ENCODE measurements around the gene METTL24. TPM values are rescaled to one million over a fixed set of nuclear protein-coding genes. Genes with fewer than 3 reads are reported as not detected.

The METTL24 gene
- total RNA-seq, 2 donors from 2014 or later: 0.96 to 3.0 TPM

DNA sequence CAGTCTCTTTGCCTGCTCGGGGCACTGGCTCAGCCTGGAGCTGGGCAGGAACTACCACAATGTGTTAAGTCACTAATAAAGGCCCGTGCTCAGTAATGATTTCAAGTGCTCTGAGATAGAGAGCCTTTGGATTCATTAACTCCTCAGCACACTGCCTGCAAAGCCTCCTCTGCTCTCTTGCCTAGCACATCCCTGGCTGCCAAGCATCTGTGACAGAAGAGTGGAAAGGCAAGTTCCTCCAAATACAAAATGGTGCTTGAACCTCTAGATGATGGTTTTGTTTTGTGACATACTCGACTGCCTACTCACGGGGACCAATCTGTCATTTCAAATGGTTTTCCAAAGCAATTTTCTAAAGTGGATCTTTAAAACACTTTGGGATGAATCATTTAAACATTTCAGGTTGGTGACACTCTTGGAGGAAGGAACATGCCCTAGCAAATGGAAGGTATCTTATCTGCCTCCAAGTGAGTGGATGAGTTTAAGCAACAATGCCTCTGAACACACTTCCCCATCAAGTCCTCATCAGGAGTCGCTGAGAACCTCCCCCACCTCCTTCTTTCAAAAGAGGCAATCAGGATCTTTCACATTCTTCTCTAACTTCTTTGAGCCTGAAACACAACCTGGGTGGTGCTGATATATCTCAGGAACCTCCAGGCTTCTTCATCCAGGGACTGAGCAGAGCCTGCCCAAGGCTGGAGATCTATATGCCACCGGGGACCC lies 35.8 kb downstream of the METTL24 start:
- Histone ChIP-seq H3K27ac (no peak overlapping the region), H3K4me1 (replicated peaks) (no peaks in the 10 kb centered on the region), H3K36me3 (no peaks in the 10 kb centered on the region), H3K9me3 (no peaks in the 10 kb centered on the region), H3K4me3 (no peak overlapping the region), H3K27me3 (replicated peaks; ENCODE audit: insufficient read depth) (no peaks in the 10 kb centered on the region)
- no peak for TF ChIP-seq POLR2A (IDR thresholded peaks at IDR 0.05)
- TF ChIP-seq, protein P1, sequence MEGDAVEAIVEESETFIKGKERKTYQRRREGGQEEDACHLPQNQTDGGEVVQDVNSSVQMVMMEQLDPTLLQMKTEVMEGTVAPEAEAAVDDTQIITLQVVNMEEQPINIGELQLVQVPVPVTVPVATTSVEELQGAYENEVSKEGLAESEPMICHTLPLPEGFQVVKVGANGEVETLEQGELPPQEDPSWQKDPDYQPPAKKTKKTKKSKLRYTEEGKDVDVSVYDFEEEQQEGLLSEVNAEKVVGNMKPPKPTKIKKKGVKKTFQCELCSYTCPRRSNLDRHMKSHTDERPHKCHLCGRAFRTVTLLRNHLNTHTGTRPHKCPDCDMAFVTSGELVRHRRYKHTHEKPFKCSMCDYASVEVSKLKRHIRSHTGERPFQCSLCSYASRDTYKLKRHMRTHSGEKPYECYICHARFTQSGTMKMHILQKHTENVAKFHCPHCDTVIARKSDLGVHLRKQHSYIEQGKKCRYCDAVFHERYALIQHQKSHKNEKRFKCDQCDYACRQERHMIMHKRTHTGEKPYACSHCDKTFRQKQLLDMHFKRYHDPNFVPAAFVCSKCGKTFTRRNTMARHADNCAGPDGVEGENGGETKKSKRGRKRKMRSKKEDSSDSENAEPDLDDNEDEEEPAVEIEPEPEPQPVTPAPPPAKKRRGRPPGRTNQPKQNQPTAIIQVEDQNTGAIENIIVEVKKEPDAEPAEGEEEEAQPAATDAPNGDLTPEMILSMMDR (IDR thresholded peaks at IDR 0.05): no peak
- intact Hi-C loops (cut with DNase I): no loop called here
- WGBS: 74% methylated on average over 6 of the region's 6 CpGs
- no peak for DNase-seq (ENCODE audit: low spot score)

- no peak for DNase-seq (ENCODE audit: low spot score)
- no peak overlapping the region for H3K27ac ChIP-seq
- WGBS: 93% methylated on average over 7 of the region's 7 CpGs
- intact Hi-C loops (cut with DNase I): no loop called here
- no peak overlapping the region for H3K4me3 ChIP-seq
- no peaks in the 10 kb centered on the region for H3K27me3 ChIP-seq (replicated peaks; ENCODE audit: insufficient read depth)
- no peak for TF ChIP-seq POLR2AphosphoS5 (IDR thresholded peaks at IDR 0.05)
- TF ChIP-seq, protein P1 (IDR thresholded peaks at IDR 0.05): no peak
- no peak for TF ChIP-seq POLR2A (IDR thresholded peaks at IDR 0.05)
- H3K9me3 ChIP-seq: no peaks in the 10 kb centered on the region
- no peaks in the 10 kb centered on the region for H3K4me1 ChIP-seq (replicated peaks)
- H3K36me3 ChIP-seq: no peaks in the 10 kb centered on the region
Measured at GRCh38 chr6:110320307-110320706, 37.8 kb downstream of the METTL24 start.

DNA sequence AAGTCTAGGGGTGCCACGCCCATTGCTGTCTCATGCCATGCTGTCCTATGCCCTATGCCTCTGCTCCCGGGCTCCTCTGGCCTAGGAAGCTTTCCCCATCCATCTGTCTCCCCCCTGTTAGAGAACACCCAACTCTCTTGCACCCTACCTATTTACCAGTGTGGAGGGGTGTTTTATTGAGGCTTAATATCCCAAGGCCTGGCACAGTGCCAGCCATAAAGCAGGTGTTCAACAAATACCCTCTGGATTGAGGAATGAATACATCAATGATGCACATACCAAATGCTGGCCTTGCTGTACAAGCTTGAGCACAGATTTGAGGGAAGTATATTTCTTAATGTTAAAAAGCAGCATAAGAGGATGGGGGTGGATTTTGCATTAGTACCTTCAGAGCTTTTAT lies 38.3 kb downstream of the METTL24 start:
- 100% methylated on average over 2 of the region's 2 CpGs for WGBS
- intact Hi-C loops (cut with DNase I): no loop called here

DNA sequence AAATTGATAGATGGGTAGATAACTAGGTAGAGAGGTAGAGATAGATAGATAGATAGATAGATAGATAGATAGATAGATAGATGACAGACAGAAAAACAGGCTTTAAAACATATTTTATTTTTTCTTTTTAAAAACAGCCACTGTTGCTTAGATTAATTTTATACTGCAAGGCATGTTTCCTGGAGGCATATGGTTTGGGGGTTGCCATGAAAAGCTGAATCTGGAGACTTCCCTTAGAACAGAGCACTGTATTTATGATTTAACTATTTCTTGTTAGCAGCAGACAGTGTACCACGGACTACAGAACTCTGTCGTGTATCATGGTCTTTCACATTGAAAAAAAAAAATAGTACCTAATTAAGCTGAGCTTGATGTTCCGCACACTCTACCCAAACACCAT lies 38.8 kb downstream of the METTL24 start:
- Histone ChIP-seq H3K27ac (no peak overlapping the region), H3K9me3 (no peaks in the 10 kb centered on the region), H3K4me1 (replicated peaks) (no peaks in the 10 kb centered on the region), H3K27me3 (replicated peaks; ENCODE audit: insufficient read depth) (no peaks in the 10 kb centered on the region), H3K36me3 (no peaks in the 10 kb centered on the region), H3K4me3 (no peak overlapping the region)
- TF ChIP-seq POLR2A (IDR thresholded peaks at IDR 0.05) (no peak), POLR2AphosphoS5 (IDR thresholded peaks at IDR 0.05) (no peak)
- TF ChIP-seq, protein P1 (IDR thresholded peaks at IDR 0.05): no peak
- WGBS: 95% methylated on average over 3 of the region's 3 CpGs
- intact Hi-C loops (cut with DNase I): no loop called here
- no peak for DNase-seq (ENCODE audit: low spot score)

More for the DNA sequence above, 38.3 kb downstream of the METTL24 start:
- H3K4me3 ChIP-seq: no peak overlapping the region
- DNase-seq (ENCODE audit: low spot score): no peak
- no peak for TF ChIP-seq POLR2A (IDR thresholded peaks at IDR 0.05)
- TF ChIP-seq, protein P1 (IDR thresholded peaks at IDR 0.05): no peak
- no peaks in the 10 kb centered on the region for H3K36me3 ChIP-seq
- no peaks in the 10 kb centered on the region for H3K9me3 ChIP-seq
- no peaks in the 10 kb centered on the region for H3K27me3 ChIP-seq (replicated peaks; ENCODE audit: insufficient read depth)
- H3K27ac ChIP-seq: no peak overlapping the region
- no peaks in the 10 kb centered on the region for H3K4me1 ChIP-seq (replicated peaks)

DNA sequence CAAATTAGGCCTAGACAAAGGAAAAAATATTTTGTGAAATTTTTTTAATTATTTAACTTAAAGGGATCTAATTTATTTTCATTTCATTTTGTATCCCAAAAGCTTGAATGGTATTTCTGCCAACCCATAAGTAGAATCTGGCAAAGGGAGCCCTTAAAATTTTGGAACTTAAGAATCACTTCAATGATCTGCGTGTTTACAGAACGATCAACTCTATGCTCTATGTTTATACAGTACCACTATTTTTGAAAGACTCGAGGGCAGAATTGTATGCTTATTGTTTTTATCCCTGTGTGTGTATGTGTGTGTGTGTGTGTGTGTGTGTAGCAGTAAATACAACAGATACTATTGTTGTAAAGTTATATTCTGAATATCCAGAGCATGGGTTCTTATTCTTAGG lies 39.2 kb downstream of the METTL24 start:
- Histone ChIP-seq H3K4me1 (replicated peaks) (no peaks in the 10 kb centered on the region), H3K36me3 (no peaks in the 10 kb centered on the region), H3K4me3 (no peak overlapping the region), H3K27me3 (replicated peaks; ENCODE audit: insufficient read depth) (no peaks in the 10 kb centered on the region), H3K27ac (no peak overlapping the region), H3K9me3 (no peaks in the 10 kb centered on the region)
- 46% methylated on average over 3 of the region's 3 CpGs for WGBS
- TF ChIP-seq, protein P1 (IDR thresholded peaks at IDR 0.05): no peak
- TF ChIP-seq POLR2A (IDR thresholded peaks at IDR 0.05) (no peak), POLR2AphosphoS5 (IDR thresholded peaks at IDR 0.05) (no peak)
- no peak for DNase-seq (ENCODE audit: low spot score)
- intact Hi-C loops (cut with DNase I): no loop called here

All from prostate gland (tissue), 2 donors.